IPS-18a (cell line): ENCODE data around the gene TTBK2.
"Not testable (repeated sequence)": the region's sequence is repeated elsewhere in the genome, so short reads cannot be mapped to it uniquely, and the experiment has no call there.

Source experiments
- H3K27ac ChIP-seq: one replicate; pipeline ENCODE4 v1.5.1; 2013; ENCODE audit warnings: low read length
- H3K27me3 ChIP-seq: one replicate; pipeline ENCODE4 v1.6.1; 2013; ENCODE audit warnings: mild to moderate bottlenecking, low read length; ENCODE audit not compliant: control insufficient read depth, insufficient read depth
- H3K36me3 ChIP-seq: one replicate; pipeline ENCODE4 v1.6.1; 2013; ENCODE audit warnings: low read depth, low read length; ENCODE audit not compliant: control insufficient read depth
- H3K4me1 ChIP-seq: one replicate; pipeline ENCODE4 v1.6.1; 2013; ENCODE audit warnings: low read depth, low read length; ENCODE audit not compliant: control insufficient read depth
- H3K4me3 ChIP-seq: one replicate; pipeline ENCODE4 v1.5.1; 2013; ENCODE audit warnings: low read length
- H3K9ac ChIP-seq: one replicate; pipeline ENCODE4 v1.6.1; 2013; ENCODE audit warnings: mild to moderate bottlenecking, low read length, moderate library complexity
- H3K9me3 ChIP-seq: one replicate; pipeline ENCODE4 v1.6.1; 2013; ENCODE audit warnings: low read depth, low read length; ENCODE audit not compliant: control insufficient read depth

TTBK2 gene

GRCh38 chr15:42785569-42785968 is 135.0 kb downstream of the TTBK2 start:
- H3K9ac ChIP-seq: no peak overlapping the region
- H3K27ac ChIP-seq: no peak overlapping the region
- H3K36me3 ChIP-seq: no peaks in the 10 kb centered on the region
- H3K4me1 ChIP-seq: no peaks in the 10 kb centered on the region
- no peaks in the 10 kb centered on the region for H3K27me3 ChIP-seq
- H3K9me3 ChIP-seq: no peaks in the 10 kb centered on the region
- no peak overlapping the region for H3K4me3 ChIP-seq

- Histone ChIP-seq H3K27ac (no peak overlapping the region), H3K9me3 (no peaks in the 10 kb centered on the region), H3K4me3 (no peak overlapping the region), H3K4me1 (no peaks in the 10 kb centered on the region), H3K9ac (no peak overlapping the region), H3K36me3 (no peaks in the 10 kb centered on the region), H3K27me3 (no peaks in the 10 kb centered on the region)
Measured at GRCh38 chr15:42784705-42785104, 135.9 kb downstream of the TTBK2 start.

GRCh38 chr15:42782716-42783115 is 137.9 kb downstream of the TTBK2 start:
- Histone ChIP-seq H3K27me3 (no peaks in the 10 kb centered on the region), H3K9me3 (no peaks in the 10 kb centered on the region), H3K4me3 (no peak overlapping the region), H3K4me1 (no peaks in the 10 kb centered on the region), H3K9ac (no peak overlapping the region), H3K27ac (no peak overlapping the region), H3K36me3 (no peaks in the 10 kb centered on the region)

- Histone ChIP-seq H3K27ac (no peak overlapping the region), H3K9me3 (no peaks in the 10 kb centered on the region), H3K4me1 (no peaks in the 10 kb centered on the region), H3K36me3 (peaks cover 10% of the 10 kb centered on the region), H3K4me3 (no peak overlapping the region), H3K27me3 (no peaks in the 10 kb centered on the region), H3K9ac (no peak overlapping the region)
Measured at GRCh38 chr15:42775416-42775815, 145.2 kb downstream of the TTBK2 start.

GRCh38 chr15:42772901-42773300 is 147.7 kb downstream of the TTBK2 start:
- H3K27ac ChIP-seq: no peak overlapping the region
- H3K4me1 ChIP-seq: no peaks in the 10 kb centered on the region
- no peaks in the 10 kb centered on the region for H3K9me3 ChIP-seq
- no peak overlapping the region for H3K9ac ChIP-seq
- peaks cover 10% of the 10 kb centered on the region for H3K36me3 ChIP-seq
- no peak overlapping the region for H3K4me3 ChIP-seq
- no peaks in the 10 kb centered on the region for H3K27me3 ChIP-seq

- Histone ChIP-seq H3K27me3 (no peaks in the 10 kb centered on the region), H3K27ac (no peak overlapping the region), H3K4me1 (no peaks in the 10 kb centered on the region), H3K9me3 (no peaks in the 10 kb centered on the region), H3K9ac (no peak overlapping the region), H3K4me3 (no peak overlapping the region), H3K36me3 (peaks cover 10% of the 10 kb centered on the region)
Measured at GRCh38 chr15:42772144-42772543, 148.4 kb downstream of the TTBK2 start.

- H3K4me1 ChIP-seq, H3K27ac ChIP-seq, H3K9ac ChIP-seq, H3K4me3 ChIP-seq, H3K9me3 ChIP-seq, H3K27me3 ChIP-seq, H3K36me3 ChIP-seq: not testable (repeated sequence)
Measured at GRCh38 chr15:42766109-42766508, 154.5 kb downstream of the TTBK2 start.

GRCh38 chr15:42764154-42764731 is 156.3 kb downstream of the TTBK2 start:
- not testable (repeated sequence) for H3K27ac ChIP-seq, H3K36me3 ChIP-seq, H3K4me1 ChIP-seq, H3K9me3 ChIP-seq, H3K4me3 ChIP-seq, H3K27me3 ChIP-seq, H3K9ac ChIP-seq

GRCh38 chr15:42761813-42762212 is 158.8 kb downstream of the TTBK2 start:
- not testable (repeated sequence) for H3K4me3 ChIP-seq, H3K27ac ChIP-seq, H3K4me1 ChIP-seq, H3K9ac ChIP-seq, H3K9me3 ChIP-seq, H3K36me3 ChIP-seq, H3K27me3 ChIP-seq

- Histone ChIP-seq H3K36me3 (no peaks in the 10 kb centered on the region), H3K9me3 (no peaks in the 10 kb centered on the region), H3K27ac (no peak overlapping the region), H3K9ac (no peak overlapping the region), H3K4me1 (peaks cover 8% of the 10 kb centered on the region), H3K27me3 (no peaks in the 10 kb centered on the region), H3K4me3 (no peak overlapping the region)
Measured at GRCh38 chr15:42760759-42761158, 159.8 kb downstream of the TTBK2 start.

GRCh38 chr15:42759093-42759492 is 161.5 kb downstream of the TTBK2 start:
- no peaks in the 10 kb centered on the region for H3K27me3 ChIP-seq
- H3K9me3 ChIP-seq: no peaks in the 10 kb centered on the region
- H3K36me3 ChIP-seq: no peaks in the 10 kb centered on the region
- H3K4me3 ChIP-seq: no peak overlapping the region
- H3K27ac ChIP-seq: no peak overlapping the region
- no peak overlapping the region for H3K9ac ChIP-seq
- H3K4me1 ChIP-seq: peaks cover 5% of the 10 kb centered on the region

- H3K36me3 ChIP-seq: peaks cover 5% of the 10 kb centered on the region
- no peaks in the 10 kb centered on the region for H3K4me1 ChIP-seq
- no peak overlapping the region for H3K9ac ChIP-seq
- no peaks in the 10 kb centered on the region for H3K27me3 ChIP-seq
- H3K4me3 ChIP-seq: no peak overlapping the region
- H3K27ac ChIP-seq: no peak overlapping the region
- H3K9me3 ChIP-seq: no peaks in the 10 kb centered on the region
Measured at GRCh38 chr15:42750306-42750705, 170.3 kb downstream of the TTBK2 start.
